ENCODE results near the gene VGLL4.
"Not testable (repeated sequence)": the region's sequence is repeated elsewhere in the genome, so short reads cannot be mapped to it uniquely, and the experiment has no call there.

Gene VGLL4

GRCh38 chr3:11523572-11524101, 120.1 kb downstream of the VGLL4 start:
- no peak for DNase-seq

DNA sequence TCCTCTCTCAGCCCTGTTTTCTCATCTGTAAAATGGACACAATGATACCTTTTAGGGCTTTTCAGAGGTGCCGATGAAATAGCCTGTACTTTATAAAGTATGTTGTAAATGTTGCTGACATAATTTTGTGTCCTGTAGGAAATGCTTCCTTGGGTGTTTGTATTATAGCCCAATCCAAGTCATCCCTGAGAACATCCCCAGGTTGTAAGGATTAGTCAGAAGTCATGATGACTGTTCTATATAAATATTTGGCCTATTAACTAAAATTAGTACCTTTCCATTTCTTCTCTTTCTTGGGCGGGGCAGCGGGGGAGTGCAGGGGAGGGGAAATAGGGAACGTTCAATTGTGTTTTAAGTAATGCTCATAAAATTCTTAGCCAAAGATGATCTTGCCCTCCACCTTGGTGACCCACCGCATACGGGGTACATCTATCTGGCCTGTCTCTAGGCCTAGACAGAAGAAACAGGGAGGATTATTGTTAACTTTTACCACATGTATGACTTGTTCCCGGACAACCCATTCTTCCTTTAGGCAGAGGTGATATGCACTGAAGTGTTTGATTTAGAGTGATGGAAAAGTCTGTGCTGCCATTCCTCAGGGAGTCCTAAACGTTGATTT, 120.7 kb downstream of the VGLL4 start:
- no peak for DNase-seq

GRCh38 chr3:11522398-11522715, 121.4 kb downstream of the VGLL4 start:
- DNase-seq, result no peak

DNA sequence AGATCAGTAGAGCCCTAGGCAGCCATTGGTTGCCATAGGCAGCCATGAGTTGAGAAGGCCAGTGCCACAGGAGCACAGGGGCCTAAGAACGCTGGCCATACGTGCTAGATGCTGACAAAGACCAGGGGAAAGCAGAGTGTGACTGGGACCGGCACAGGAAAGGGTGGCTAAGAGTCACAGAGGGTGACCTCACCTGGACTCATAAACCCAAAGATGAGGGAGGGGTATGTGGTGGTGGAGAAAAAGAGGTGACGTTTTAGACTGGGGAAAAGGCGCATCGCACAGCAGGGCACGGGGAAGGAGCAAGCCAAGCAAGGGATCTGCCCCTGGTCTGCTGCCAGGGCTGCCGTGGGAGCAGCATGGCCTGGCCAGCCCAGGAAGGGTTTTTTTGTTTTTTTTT, 122.5 kb downstream of the VGLL4 start:
- no peak for DNase-seq

DNA sequence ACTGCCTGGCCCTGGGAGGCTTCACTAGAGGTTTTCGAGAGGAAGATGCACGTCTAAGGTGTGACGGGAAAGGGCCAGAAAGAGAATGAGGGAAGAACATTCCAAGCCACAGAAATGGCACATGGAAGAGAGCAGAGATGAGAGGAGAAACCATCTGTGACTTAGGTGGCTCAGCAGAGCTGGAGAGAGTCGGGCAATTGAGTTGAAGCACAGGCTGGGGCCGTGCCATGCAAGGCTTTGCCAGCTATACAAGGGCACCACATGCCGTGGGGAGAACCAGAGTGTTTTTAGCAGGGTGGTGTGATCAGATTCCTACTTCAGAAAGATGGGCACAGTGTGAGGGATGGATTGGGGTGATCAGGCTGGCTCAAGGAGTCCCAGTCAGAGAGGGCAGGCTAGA, 126.1 kb downstream of the VGLL4 start:
- no peak for DNase-seq

GRCh38 chr3:11514191-11514821, 129.4 kb downstream of the VGLL4 start:
- no peak for DNase-seq

- DNase-seq, result no peak
Measured at GRCh38 chr3:11513817-11514135, 129.9 kb downstream of the VGLL4 start.

DNA sequence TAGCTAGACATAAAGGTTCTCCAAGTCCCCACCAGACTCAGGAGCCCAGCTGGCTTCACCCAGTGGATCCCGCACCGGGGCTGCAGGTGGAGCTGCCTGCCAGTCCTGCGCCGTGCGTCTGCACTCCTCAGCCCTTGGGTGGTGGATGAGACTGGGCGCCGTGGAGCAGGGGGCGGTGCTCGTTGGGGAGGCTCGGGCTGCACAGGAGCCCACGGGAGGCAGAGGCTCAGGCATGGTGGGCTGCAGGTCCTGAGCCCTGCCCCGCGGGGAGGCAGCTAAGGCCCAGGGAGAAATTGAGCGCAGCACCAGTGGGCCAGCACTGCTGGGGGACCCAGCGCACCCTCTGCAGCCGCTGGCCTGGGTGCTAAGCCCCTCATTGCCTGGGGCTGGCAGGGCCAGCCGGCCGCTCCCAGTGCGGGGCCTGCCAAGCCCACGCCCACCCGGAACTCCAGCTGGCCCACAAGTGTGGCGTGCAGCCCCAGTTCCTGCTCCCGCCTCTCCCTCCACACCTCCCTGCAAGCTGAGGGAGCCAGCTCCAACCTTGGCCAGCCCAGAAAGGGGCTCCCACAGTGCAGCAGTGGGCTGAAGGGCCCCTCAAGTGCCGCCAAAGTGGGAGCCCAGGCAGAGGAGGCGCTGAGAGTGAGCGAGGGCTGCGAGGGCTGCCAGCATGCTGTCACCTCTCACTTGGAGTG, 130.4 kb downstream of the VGLL4 start:
- not testable (repeated sequence) for DNase-seq

DNA sequence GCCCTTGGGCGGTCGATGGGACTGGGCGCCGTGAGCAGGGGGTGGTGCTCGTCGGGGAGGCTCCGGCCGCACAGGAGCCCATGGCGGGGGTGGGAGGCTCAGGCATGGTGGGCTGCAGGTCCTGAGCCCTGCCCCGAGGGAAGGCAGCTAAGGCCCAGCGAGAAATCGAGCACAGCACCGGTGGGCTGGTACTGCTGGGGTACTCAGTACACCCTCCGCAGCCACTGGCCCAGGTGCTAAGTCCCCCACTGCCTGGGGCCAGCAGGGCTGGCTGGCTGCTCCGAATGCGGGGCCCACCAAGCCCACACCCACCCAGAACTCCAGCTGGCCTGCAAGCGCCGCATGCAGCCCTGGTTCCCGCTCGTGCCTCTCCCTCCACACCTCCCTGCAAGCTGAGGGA, 132.1 kb downstream of the VGLL4 start:
- DNase-seq, result not testable (repeated sequence)

- DNase-seq, result no peak
Measured at GRCh38 chr3:11510356-11510755, 133.4 kb downstream of the VGLL4 start.

DNA sequence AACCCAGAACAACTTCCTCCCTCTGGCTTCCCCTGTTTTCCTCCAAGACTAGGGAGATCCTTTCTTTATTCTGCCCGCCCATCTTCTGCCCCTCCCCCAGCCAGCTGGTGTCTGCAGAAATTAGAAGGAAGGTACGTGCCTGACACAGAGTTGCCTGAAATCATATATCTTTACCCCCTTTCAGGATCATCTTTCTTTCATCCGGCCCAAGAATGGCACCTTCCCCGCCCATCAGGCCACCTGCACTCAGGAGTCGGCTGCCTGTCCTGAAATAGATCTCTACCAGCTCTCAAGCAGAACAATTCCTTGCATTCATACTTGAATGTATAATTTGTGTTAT, 133.7 kb downstream of the VGLL4 start:
- no peak for DNase-seq

- no peak for DNase-seq
Measured at GRCh38 chr3:11509173-11510000, 134.3 kb downstream of the VGLL4 start.

DNA sequence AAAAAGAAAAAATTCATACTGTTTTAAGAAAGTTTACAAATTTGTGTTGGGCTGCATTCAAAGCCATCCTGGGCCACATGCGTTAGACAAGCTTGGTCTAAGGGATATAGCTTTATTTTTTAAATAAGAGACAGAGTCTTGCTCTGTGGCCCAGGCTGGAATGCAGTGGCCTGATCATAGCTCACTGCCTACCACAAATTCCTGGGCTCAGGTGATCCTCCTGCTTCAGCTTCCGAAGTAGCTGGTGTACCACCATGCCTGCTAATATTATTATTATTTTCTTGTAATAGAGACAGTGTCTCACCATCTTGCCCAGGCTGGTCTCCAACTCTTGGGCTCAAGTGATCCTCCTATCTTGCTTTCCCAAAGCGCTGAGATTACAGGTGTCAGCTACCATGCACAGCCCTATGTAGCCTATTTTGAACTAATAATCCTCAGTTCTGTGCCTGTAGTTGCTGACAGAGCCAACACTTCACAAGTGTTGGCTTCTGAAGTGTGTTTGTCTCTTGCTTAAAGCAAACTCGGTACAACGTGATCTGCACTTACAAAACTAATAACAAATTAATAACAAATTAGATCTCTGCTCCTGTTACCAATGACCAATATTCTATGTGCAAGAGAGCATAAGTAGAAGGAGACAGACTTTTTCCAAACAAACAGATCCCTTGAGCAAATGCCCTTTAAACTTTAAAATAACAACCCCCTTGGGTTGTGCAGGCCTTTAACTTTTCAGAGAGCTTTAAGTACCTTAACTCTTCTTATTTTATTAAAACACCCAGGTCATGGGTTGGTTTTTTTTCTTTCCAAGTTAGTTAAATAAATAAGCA, 135.2 kb downstream of the VGLL4 start:
- DNase-seq, result no peak

GRCh38 chr3:11507719-11508118, 136.0 kb downstream of the VGLL4 start:
- no peak for DNase-seq

Measured in NCI-H526 (cell line).